Measurements from ENCODE around the gene PCSK4. TPM values are rescaled to one million over a fixed set of nuclear protein-coding genes. Genes with fewer than 3 reads are reported as not detected.

Gene PCSK4
- total RNA-seq, 1 experiment from 2014 or later = 18.6 TPM

GRCh38 chr19:1491114-1491848 is 1.1 kb upstream of the PCSK4 start, which contains the start of gene REEP6:
Gene REEP6, plus strand, starts transcription at chr19:1491181. Its CDS starts 89 bp downstream, at chr19:1491270.
- DNase-seq = no peak
- H3K4me1 ChIP-seq (replicated peaks; ENCODE audit: insufficient read depth) = peaks cover 13% of the 10 kb centered on the region
- no peak within 1 kb of the TSS for H3K27ac ChIP-seq
- H3K9me3 ChIP-seq (ENCODE audit: insufficient read depth, low read depth) = no peaks in the 10 kb centered on the region
- ChIA-PET CTCF (interaction anchor here (0.6 kb wide), 1 partner anchor 160 kb away, joined by 5 read pairs; no protein-coding TSS in a partner anchor), POLR2A (ENCODE audit: unreplicated experiment) (interaction anchor here (0.5 to 1.0 kb wide), 8 partner anchors 54 to 414 kb away, joined by 4 to 21 read pairs (median 9); partner anchors contain the start of genes ADAT3 and SCAMP4)
- peak within 1 kb of the TSS; percentile 66 for H3K4me3 ChIP-seq
- no peaks in the 10 kb centered on the region for H3F3A ChIP-seq (ENCODE audit: insufficient read depth, low read depth)
- no peaks in the 10 kb centered on the region for H3K9me2 ChIP-seq (ENCODE audit: insufficient read depth)
- no peaks in the 10 kb centered on the region for H3K27me3 ChIP-seq (ENCODE audit: insufficient read depth, low read depth)
- peak within 1 kb of the TSS; percentile 78 for H2AFZ ChIP-seq
- no peaks in the 10 kb centered on the region for H3K36me3 ChIP-seq (ENCODE audit: low read depth)
- intact Hi-C loops (cut with micrococcal nuclease; ENCODE audit: unreplicated experiment) = loop anchor here (2.0 kb wide), 1 partner anchor 46 kb away; no protein-coding TSS in a partner anchor
- H3K4me2 ChIP-seq = peak within 1 kb of the TSS; percentile 78
- no peak for TF ChIP-seq CTCF (conservative IDR thresholded peaks at IDR 0.05)
- BruUV-seq (replicated peaks) = TSS peak; percentile 60
- H4K20me1 ChIP-seq (ENCODE audit: insufficient read depth) = no peaks in the 10 kb centered on the region
- H3K79me2 ChIP-seq (ENCODE audit: low read depth) = peaks cover 11% of the 10 kb centered on the region

- no peaks in the 10 kb centered on the region for H3K27me3 ChIP-seq (ENCODE audit: insufficient read depth, low read depth)
- peaks cover 11% of the 10 kb centered on the region for H3K79me2 ChIP-seq (ENCODE audit: low read depth)
- POLR2A ChIA-PET (ENCODE audit: unreplicated experiment) = no interaction called here
- TF ChIP-seq CTCF (conservative IDR thresholded peaks at IDR 0.05) (no peak), EZH2 (IDR thresholded peaks at IDR 0.05; ENCODE audit: low read depth) (no peak)
- H3K4me2 ChIP-seq = peak overlapping the region; percentile 78
- DNase-seq = no peak
- no peaks in the 10 kb centered on the region for H3K36me3 ChIP-seq (ENCODE audit: low read depth)
- H3K9me2 ChIP-seq (ENCODE audit: insufficient read depth) = no peaks in the 10 kb centered on the region
- H2AFZ ChIP-seq = peak overlapping the region; percentile 78
- H3K4me1 ChIP-seq (replicated peaks; ENCODE audit: insufficient read depth) = peaks cover 13% of the 10 kb centered on the region
- H3K9me3 ChIP-seq (ENCODE audit: insufficient read depth, low read depth) = no peaks in the 10 kb centered on the region
- H3K27ac ChIP-seq = no peak overlapping the region
- BruUV-seq (replicated peaks) = TSS peak; percentile 56
- H3K4me3 ChIP-seq = peak overlapping the region; percentile 66
- CTCF ChIA-PET = no interaction called here
- intact Hi-C loops (cut with micrococcal nuclease; ENCODE audit: unreplicated experiment) = loop anchor here (2.0 kb wide), 1 partner anchor 45 kb away; no protein-coding TSS in a partner anchor
- H3F3A ChIP-seq (ENCODE audit: insufficient read depth, low read depth) = peaks cover 7% of the 10 kb centered on the region; the same call in 1 of the 2 replicates
- no peaks in the 10 kb centered on the region for H4K20me1 ChIP-seq (ENCODE audit: insufficient read depth)
These were observed 463 bp downstream of the PCSK4 start for GRCh38 chr19:1489463-1490310.

GRCh38 chr19:1488282-1488601 is 1.9 kb downstream of the PCSK4 start:
- H3K27ac ChIP-seq = no peak overlapping the region
- ChIA-PET CTCF (interaction anchor here (0.7 kb wide), 1 partner anchor 244 kb away, joined by 5 read pairs; no protein-coding TSS in a partner anchor), POLR2A (ENCODE audit: unreplicated experiment) (no interaction called here)
- TF ChIP-seq EZH2 (IDR thresholded peaks at IDR 0.05; ENCODE audit: low read depth) (no peak), CTCF (conservative IDR thresholded peaks at IDR 0.05) (no peak)
- H3K4me3 ChIP-seq = no peak overlapping the region
- peaks cover 7% of the 10 kb centered on the region; the same call in 1 of the 2 replicates for H3F3A ChIP-seq (ENCODE audit: insufficient read depth, low read depth)
- intact Hi-C loops (cut with micrococcal nuclease; ENCODE audit: unreplicated experiment) = no loop called here
- H3K9me3 ChIP-seq (ENCODE audit: insufficient read depth, low read depth) = no peaks in the 10 kb centered on the region
- peaks cover 12% of the 10 kb centered on the region for H3K4me1 ChIP-seq (replicated peaks; ENCODE audit: insufficient read depth)
- H3K79me2 ChIP-seq (ENCODE audit: low read depth) = peaks cover 11% of the 10 kb centered on the region
- no peaks in the 10 kb centered on the region for H3K36me3 ChIP-seq (ENCODE audit: low read depth)
- no peaks in the 10 kb centered on the region for H3K27me3 ChIP-seq (ENCODE audit: insufficient read depth, low read depth)
- no peak overlapping the region for H3K4me2 ChIP-seq
- no TSS peak for BruUV-seq (replicated peaks)
- H3K9me2 ChIP-seq (ENCODE audit: insufficient read depth) = no peaks in the 10 kb centered on the region
- no peaks in the 10 kb centered on the region for H4K20me1 ChIP-seq (ENCODE audit: insufficient read depth)
- no peak for DNase-seq
- no peak overlapping the region for H2AFZ ChIP-seq
